Measurements from ENCODE around the gene LRRC8A.
"Not testable (repeated sequence)": the region's sequence is repeated elsewhere in the genome, so short reads cannot be mapped to it uniquely, and the experiment has no call there.

LRRC8A gene

DNA sequence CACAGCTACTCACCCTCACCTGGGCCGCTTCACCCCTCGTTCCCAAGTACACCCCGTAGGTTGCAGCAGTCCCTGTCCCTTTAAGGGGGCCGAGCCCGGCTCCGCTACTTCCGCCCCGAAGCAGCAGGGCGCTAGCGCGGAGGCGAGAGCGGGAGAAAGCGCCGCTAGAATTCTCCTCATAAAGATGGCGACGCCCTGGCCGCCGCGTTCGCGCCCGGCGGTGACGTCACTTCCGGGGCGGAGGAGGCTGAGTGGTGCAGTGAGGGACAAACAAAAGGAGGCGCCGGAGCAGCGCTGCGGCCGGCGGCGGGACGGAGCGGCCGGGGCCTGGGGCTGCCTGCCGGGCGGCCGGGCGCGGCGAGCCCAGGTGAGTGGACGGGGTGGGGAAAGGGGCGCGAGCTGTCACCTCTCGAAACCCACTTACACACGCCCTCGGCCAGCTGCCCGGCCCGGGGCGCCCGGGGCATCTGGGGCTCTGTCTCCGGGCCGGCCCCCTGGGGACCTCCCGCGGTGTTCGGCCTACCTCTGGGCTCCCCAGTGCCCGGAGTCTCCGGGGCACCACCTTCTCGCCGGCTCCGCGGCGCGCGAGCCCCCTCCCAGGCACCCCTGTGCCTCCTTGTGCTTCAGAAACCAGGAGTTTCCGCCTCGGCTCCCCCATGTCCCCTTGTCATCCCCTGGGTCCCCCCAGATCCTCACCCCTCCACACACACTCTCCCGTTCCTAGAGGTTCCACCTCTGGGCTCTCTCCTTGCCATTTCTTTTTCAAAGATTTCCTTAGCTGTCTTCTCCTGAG is at the start of gene LRRC8A, which contains the start of gene KYAT1:
TSS of gene LRRC8A (plus strand) at position 250 of the 793 bp plus-strand sequence. CDS start 25,032 bp downstream, outside the sequence.
TSS of gene KYAT1 (minus strand) at position 67 of the 793 bp plus-strand sequence. CDS start 36,545 bp downstream, outside the sequence.
- DNase-seq (ENCODE audit: low read depth): peak; percentile 92

DNA sequence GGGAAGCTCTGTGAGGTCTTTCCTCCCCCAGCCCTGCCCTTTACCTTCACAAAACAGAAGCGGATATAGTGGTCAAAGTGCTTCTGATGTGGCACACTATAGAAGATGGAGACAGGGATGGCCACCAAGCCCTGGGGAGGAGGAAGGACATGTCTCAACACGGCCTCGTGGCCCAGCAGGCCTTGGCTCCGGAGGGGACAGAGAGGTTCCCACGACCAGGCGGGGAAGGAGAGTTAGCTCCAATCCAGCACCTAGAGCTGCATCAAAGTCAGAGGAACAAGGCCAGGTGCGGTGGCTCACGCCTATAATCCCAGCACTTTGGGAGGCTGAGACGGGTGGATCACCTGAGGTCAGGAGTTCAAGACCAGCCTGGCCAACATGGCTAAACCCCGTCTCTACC is 48.2 kb upstream of the LRRC8A start:
- DNase-seq (ENCODE audit: low read depth): no peak

DNA sequence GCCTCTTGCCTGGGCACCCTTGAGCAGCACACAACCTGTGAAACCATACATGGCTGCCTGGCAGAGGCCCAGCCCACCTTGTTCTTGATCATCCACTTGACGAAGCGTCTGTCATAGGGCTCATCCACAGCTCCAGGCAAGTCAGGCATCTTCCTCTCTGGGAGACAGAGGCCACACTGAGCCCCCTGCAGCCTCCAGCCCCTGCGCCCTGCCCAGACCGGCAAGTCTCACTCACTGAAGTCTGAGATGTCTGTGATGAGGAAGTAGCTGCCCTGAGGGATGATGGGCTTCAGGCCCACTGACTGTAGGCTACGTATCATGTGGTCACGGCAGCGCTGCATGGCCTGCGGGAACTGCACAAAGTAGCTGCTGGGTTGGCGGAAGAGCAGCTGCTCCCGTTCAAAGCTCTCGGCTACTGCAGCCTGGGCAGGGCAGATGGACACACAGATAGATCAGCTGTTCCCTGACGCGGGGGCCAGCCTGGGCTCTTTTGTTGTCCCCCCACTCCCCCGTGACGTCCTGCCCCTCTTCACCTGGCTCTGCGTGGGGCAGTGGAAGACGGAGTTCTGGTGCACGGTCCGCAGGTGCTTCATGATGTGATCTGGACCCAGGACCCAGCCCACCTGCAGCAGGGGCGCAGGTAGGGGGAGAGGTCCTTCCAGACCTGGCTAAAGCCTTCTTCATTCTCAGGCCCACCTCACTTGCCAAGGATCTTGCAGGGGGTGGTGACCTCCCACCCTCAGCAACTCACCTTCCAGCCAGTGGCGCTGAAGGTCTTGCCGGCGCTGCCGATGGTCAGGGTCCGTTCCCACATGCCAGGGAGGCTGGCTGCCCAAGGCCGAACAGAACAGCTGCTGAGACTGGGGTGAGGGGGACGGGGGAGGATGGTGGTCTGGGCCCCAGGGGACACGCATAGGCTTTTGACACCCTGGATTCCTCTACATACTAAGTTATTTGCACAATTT is 46.4 kb upstream of the LRRC8A start:
- no peak for DNase-seq (ENCODE audit: low read depth)

GRCh38 chr9:128836509-128837145 is 45.3 kb upstream of the LRRC8A start:
- no peak for DNase-seq (ENCODE audit: low read depth)

DNA sequence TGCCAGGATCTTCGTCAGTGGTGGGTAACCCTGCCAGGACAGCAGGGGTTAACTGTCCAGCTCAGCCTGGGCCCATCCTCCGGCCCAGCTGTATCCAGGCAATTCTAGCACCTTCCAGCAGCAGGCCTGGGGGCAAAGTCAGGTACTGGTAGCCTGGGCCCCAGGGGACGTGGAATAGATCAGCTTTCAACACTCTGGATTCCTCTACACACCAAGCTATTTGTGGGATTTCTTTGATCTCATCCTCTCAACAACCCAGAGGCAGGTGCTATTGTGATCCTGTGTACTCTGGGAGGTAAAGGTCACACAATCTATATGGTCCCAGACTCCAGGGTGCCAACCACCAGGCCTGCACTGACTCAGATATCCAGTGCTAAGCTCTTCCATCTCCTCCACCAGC is 43.6 kb upstream of the LRRC8A start:
- no peak for DNase-seq (ENCODE audit: low read depth)

DNA sequence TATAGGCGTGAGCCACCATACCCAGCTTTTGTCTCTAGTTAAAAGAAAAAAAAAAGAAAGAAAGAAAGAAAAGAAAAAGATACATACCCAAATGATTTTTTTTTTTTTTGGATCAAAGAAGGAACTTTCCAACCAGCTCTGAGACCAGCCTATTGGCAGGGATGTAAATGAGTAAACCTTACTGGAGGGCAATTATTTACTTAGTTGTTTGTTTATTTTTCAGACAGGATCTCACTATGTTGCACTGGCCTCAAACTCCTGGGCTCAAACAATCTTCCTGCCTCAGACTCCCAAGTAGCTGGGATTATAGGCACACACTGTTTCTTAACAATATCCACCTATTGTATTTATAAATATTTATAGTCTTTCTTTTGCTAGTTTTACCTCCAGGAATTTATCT is 41.4 kb upstream of the LRRC8A start:
- DNase-seq (ENCODE audit: low read depth): no peak

- DNase-seq (ENCODE audit: low read depth): no peak
Observed at GRCh38 chr9:128841694-128842492, 40.0 kb upstream of the LRRC8A start.

- not testable (repeated sequence) for DNase-seq (ENCODE audit: low read depth)
Observed at GRCh38 chr9:128843171-128843570, 38.8 kb upstream of the LRRC8A start.

- DNase-seq (ENCODE audit: low read depth): no peak
Observed at GRCh38 chr9:128845186-128845931, 36.6 kb upstream of the LRRC8A start.

DNA sequence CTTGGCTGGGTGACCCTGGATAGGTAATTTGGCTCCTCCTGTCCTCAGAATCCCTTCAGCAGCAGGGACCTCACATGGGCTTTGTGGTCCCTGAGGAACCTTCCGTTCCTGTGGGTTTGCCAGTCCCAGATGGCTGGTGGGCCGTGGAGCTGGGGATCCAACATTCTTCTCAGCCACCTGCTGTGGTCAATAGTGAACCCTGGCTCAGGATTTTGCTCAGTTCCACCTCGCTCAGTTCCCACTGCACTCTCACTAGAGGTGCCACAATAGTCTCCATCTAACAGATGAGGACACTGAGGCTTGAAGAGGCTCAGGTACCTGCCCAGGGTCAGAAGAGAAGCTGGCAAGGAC is 35.3 kb upstream of the LRRC8A start:
- no peak for DNase-seq (ENCODE audit: low read depth)

DNA sequence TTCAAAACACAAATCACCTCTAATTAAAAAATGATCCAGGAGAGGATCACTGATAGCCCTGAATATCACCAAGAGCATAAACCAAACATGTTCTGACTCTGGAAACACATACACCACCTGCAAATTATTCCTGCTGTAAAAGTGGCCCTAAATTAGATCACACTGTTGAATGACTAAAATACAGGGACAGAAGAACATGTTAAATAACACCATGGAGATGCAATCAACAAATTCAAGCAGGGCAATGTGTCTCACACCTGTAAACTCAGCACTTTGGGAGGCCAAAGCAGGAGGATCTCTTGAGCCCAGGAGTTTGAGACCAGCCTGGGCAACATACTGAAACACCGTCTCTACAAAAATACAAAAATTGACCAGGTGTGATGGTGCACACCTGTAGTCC is 34.1 kb upstream of the LRRC8A start:
- no peak for DNase-seq (ENCODE audit: low read depth)

DNA sequence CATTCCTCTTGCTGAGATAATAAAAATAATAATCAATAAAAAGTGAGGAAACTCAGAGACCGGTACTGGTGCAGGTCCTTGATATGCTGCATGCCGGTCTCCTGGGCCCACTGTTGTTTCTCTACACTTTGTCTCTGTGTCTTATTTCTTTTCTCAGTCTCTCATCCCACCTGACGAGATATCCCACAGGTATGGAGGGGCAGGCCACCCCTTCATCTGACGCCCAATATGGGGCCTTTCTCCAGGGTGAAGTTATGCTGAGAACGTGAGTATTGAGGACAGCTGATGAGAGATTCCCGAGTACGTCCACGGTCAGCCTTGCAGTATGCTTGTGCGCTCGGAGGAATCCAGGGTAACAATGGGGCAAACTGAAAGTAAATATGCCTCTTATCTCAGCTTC is 30.9 kb upstream of the LRRC8A start:
- DNase-seq (ENCODE audit: low read depth): not testable (repeated sequence)

DNA sequence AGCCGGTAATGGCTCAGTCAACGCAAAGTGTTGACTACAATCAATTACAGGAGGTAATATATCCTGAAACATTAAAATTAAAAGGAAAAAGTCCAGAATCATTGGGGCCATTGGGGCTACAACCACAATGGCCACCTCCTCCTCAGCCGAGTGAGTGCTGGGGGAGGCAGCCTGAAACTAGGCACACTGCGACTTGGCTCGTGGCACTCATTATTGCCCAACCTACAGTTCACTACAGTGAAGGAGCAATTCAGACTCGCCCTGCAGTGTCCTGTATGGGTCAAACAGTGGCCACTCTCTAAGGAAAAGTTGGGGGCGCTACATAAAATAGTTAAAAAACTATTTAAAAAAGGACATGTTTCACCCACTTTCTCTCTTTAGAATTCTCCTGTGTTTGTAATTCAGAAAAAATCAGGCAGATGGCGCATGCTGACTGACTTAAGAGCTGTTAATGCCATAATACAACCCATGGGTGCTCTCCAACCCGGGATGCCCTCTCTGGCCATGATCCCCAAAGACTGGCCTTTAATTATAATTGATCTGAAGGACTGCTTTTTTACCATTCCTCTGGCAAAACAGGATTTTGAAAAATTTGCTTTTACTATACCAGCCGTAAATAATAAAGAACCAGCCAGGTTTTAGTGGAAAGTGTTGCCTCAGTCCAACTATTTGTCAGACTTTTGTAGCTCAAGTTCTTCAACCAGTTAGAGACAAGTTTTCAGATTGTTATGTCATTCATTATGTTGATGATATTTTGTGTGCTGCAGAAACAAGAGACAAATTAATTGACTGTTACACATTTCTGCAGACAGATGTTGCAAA is 29.9 kb upstream of the LRRC8A start:
- peak; percentile 56 for DNase-seq (ENCODE audit: low read depth)

DNA sequence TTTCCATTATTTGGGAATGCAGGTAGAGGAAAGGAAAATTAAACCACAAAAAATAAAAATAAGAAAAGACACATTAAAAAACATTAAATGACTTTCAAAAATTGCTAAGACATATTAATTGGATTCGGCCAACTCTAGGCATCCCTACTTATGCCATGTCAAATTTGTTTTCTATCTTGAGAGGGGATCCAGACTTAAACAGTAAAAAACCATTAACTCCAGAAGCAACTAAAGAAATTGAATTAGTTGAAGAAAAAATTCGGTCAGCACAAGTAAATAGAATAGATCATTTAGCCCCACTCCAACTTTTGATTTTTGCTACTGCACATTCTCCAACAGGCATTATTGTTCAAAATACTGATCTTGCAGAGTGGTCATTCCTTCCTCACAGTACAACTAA is 29.3 kb upstream of the LRRC8A start:
- DNase-seq (ENCODE audit: low read depth): not testable (repeated sequence)

- DNase-seq (ENCODE audit: low read depth): not testable (repeated sequence)
Observed at GRCh38 chr9:128854454-128854853, 27.5 kb upstream of the LRRC8A start.

DNA sequence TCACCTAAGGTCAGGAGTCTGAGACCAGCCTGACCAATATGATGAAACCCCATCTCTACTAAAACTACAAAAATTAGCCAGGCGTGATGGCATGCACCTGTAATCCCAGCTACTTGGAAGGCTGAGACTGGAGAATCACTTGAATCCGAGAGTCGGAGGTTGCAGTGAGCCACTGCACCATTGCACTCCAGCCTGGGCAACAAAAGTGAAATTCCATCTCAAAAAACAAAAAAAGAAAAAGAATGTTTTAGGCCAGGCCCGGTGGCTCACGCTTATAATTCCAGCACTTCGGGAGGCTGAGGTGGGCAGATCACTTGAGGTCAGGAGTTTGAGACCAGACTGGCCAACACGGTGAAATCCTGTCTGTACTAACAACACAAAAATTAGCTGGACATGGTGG is 23.5 kb upstream of the LRRC8A start:
- not testable (repeated sequence) for DNase-seq (ENCODE audit: low read depth)

- DNase-seq (ENCODE audit: low read depth): no peak
Observed at GRCh38 chr9:128860937-128861336, 21.0 kb upstream of the LRRC8A start.

DNA sequence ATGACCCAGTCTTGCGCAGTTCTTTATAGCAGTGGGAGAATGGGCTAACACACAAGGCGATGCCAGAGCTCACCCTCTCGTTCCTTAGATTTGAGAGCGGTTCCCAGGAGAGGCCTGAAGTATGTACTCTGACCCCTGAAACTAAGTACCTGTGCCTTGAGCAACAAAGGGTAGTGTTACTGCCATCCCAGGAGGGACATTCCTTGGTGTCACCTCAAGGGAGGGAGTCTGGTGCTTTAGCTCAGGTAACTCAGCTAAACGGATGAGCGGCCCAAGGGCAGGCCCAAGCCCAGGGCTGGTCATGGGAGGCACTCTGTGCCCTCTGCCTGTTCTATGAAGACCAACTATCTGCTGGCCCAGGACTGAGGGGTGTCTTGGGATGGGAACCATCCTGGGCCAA is 20.4 kb upstream of the LRRC8A start:
- no peak for DNase-seq (ENCODE audit: low read depth)

DNA sequence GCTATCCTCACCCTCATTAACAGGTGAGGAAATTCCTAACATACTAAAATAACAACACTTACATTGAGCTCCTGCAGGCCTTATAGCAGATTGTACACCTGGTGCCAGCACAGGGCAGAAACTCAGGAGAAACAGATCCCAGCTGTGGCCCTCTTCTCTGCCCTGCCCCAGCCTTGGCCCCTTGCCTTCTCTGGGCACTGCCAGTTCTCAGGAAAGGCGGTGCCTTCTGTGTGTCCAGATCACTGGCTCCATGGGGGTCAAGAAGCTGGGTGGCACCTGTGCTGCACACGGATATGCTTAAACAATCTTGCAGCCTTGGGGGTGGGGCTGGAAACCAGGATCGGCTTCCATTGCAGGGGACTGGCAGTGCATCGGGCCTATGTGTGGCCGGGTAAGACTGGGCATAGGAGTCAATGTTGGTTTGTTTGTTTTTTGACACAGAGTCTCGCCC is 19.5 kb upstream of the LRRC8A start:
- no peak for DNase-seq (ENCODE audit: low read depth)

DNA sequence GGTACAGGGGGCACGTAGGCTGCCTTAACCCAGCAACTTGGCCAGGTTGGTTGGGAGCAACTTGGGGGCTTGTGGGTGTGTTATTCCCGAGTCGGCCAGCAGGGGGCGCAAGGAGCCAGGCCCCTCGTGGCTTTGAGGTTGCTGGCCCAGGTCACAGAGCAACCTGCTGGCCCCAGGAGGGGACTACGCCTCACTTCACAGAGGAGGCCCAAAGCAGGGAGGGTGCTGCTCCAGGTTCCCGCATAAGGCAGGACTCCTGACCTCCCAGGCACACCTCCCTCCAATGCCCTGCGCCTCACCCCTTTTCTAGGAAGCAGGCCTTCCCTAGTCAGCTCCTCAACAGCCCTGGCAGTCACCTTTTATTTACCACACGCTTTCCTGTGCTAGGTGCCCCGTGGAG is 18.3 kb upstream of the LRRC8A start:
- DNase-seq (ENCODE audit: low read depth): peak; percentile 40
